Measurements from ENCODE around the gene DGCR6L.

Gene DGCR6L

GRCh38 chr22:20298803-20299745 is 20.8 kb downstream of the DGCR6L start:
- Histone ChIP-seq H3K27ac (ENCODE audit: insufficient read depth, low read depth, low read length, poor library complexity, severe bottlenecking) (no peak overlapping the region), H3K9me3 (ENCODE audit: control insufficient read depth, low read length) (no peaks in the 10 kb centered on the region), H3K4me3 (ENCODE audit: insufficient read depth, low read depth, low read length) (peak overlapping the region; percentile 44), H3K36me3 (ENCODE audit: control insufficient read depth, insufficient read depth, low read length) (no peaks in the 10 kb centered on the region), H3K4me1 (ENCODE audit: control insufficient read depth, insufficient read depth, low read length) (no peaks in the 10 kb centered on the region), H3K27me3 (ENCODE audit: control insufficient read depth, insufficient read depth, low read length, poor library complexity, severe bottlenecking) (peaks cover 64% of the 10 kb centered on the region)
- WGBS, 2 experiments, result 2% methylated on average over 90 of the region's 90 CpGs

GRCh38 chr22:20298110-20298802 is 21.6 kb downstream of the DGCR6L start:
- peak overlapping the region; percentile 44 for H3K4me3 ChIP-seq (ENCODE audit: insufficient read depth, low read depth, low read length)

GRCh38 chr22:20297414-20298109 is 22.3 kb downstream of the DGCR6L start:
- peaks cover 62% of the 10 kb centered on the region for H3K27me3 ChIP-seq (ENCODE audit: control insufficient read depth, insufficient read depth, low read length, poor library complexity, severe bottlenecking)
- no peak overlapping the region for H3K27ac ChIP-seq (ENCODE audit: insufficient read depth, low read depth, low read length, poor library complexity, severe bottlenecking)
- H3K4me3 ChIP-seq (ENCODE audit: insufficient read depth, low read depth, low read length), result no peak overlapping the region
- H3K9me3 ChIP-seq (ENCODE audit: control insufficient read depth, low read length), result no peaks in the 10 kb centered on the region
- H3K36me3 ChIP-seq (ENCODE audit: control insufficient read depth, insufficient read depth, low read length), result no peaks in the 10 kb centered on the region
- H3K4me1 ChIP-seq (ENCODE audit: control insufficient read depth, insufficient read depth, low read length), result no peaks in the 10 kb centered on the region
- WGBS, 2 experiments, result 85% methylated on average over 9 of the region's 9 CpGs

More at GRCh38 chr22:20298110-20298802, 21.6 kb downstream of the DGCR6L start:
- Histone ChIP-seq H3K27ac (ENCODE audit: insufficient read depth, low read depth, low read length, poor library complexity, severe bottlenecking) (no peak overlapping the region), H3K4me1 (ENCODE audit: control insufficient read depth, insufficient read depth, low read length) (no peaks in the 10 kb centered on the region), H3K9me3 (ENCODE audit: control insufficient read depth, low read length) (no peaks in the 10 kb centered on the region), H3K27me3 (ENCODE audit: control insufficient read depth, insufficient read depth, low read length, poor library complexity, severe bottlenecking) (peaks cover 64% of the 10 kb centered on the region), H3K36me3 (ENCODE audit: control insufficient read depth, insufficient read depth, low read length) (no peaks in the 10 kb centered on the region)
- 53 to 58% methylated on average over 25 of the region's 25 CpGs for WGBS, 2 experiments

GRCh38 chr22:20296598-20296997 is 23.3 kb downstream of the DGCR6L start:
- 92 to 95% methylated on average over 9 of the region's 9 CpGs for WGBS, 2 experiments
- no peak overlapping the region for H3K27ac ChIP-seq (ENCODE audit: insufficient read depth, low read depth, low read length, poor library complexity, severe bottlenecking)
- H3K36me3 ChIP-seq (ENCODE audit: control insufficient read depth, insufficient read depth, low read length), result no peaks in the 10 kb centered on the region
- no peaks in the 10 kb centered on the region for H3K4me1 ChIP-seq (ENCODE audit: control insufficient read depth, insufficient read depth, low read length)
- H3K4me3 ChIP-seq (ENCODE audit: insufficient read depth, low read depth, low read length), result no peak overlapping the region
- no peaks in the 10 kb centered on the region for H3K9me3 ChIP-seq (ENCODE audit: control insufficient read depth, low read length)
- peaks cover 53% of the 10 kb centered on the region for H3K27me3 ChIP-seq (ENCODE audit: control insufficient read depth, insufficient read depth, low read length, poor library complexity, severe bottlenecking)

GRCh38 chr22:20295262-20296064 is 24.4 kb downstream of the DGCR6L start:
- Histone ChIP-seq H3K36me3 (ENCODE audit: control insufficient read depth, insufficient read depth, low read length) (no peaks in the 10 kb centered on the region), H3K27me3 (ENCODE audit: control insufficient read depth, insufficient read depth, low read length, poor library complexity, severe bottlenecking) (peaks cover 41% of the 10 kb centered on the region), H3K9me3 (ENCODE audit: control insufficient read depth, low read length) (no peaks in the 10 kb centered on the region), H3K4me3 (ENCODE audit: insufficient read depth, low read depth, low read length) (no peak overlapping the region), H3K27ac (ENCODE audit: insufficient read depth, low read depth, low read length, poor library complexity, severe bottlenecking) (no peak overlapping the region), H3K4me1 (ENCODE audit: control insufficient read depth, insufficient read depth, low read length) (no peaks in the 10 kb centered on the region)
- 86 to 90% methylated on average over 12 of the region's 12 CpGs for WGBS, 2 experiments

- no peaks in the 10 kb centered on the region for H3K36me3 ChIP-seq (ENCODE audit: control insufficient read depth, insufficient read depth, low read length)
- no peak overlapping the region for H3K4me3 ChIP-seq (ENCODE audit: insufficient read depth, low read depth, low read length)
- H3K27ac ChIP-seq (ENCODE audit: insufficient read depth, low read depth, low read length, poor library complexity, severe bottlenecking), result no peak overlapping the region
- H3K9me3 ChIP-seq (ENCODE audit: control insufficient read depth, low read length), result no peaks in the 10 kb centered on the region
- peaks cover 14% of the 10 kb centered on the region for H3K27me3 ChIP-seq (ENCODE audit: control insufficient read depth, insufficient read depth, low read length, poor library complexity, severe bottlenecking)
- H3K4me1 ChIP-seq (ENCODE audit: control insufficient read depth, insufficient read depth, low read length), result no peaks in the 10 kb centered on the region
- 90 to 91% methylated on average over 13 of the region's 13 CpGs for WGBS, 2 experiments
Observed at GRCh38 chr22:20292673-20293232, 27.1 kb downstream of the DGCR6L start.

- Histone ChIP-seq H3K27me3 (ENCODE audit: control insufficient read depth, insufficient read depth, low read length, poor library complexity, severe bottlenecking) (peaks cover 8% of the 10 kb centered on the region), H3K9me3 (ENCODE audit: control insufficient read depth, low read length) (no peaks in the 10 kb centered on the region), H3K4me1 (ENCODE audit: control insufficient read depth, insufficient read depth, low read length) (no peaks in the 10 kb centered on the region), H3K36me3 (ENCODE audit: control insufficient read depth, insufficient read depth, low read length) (no peaks in the 10 kb centered on the region), H3K27ac (ENCODE audit: insufficient read depth, low read depth, low read length, poor library complexity, severe bottlenecking) (no peak overlapping the region), H3K4me3 (ENCODE audit: insufficient read depth, low read depth, low read length) (no peak overlapping the region)
- 81 to 92% methylated on average over 5 of the region's 5 CpGs for WGBS, 2 experiments
Observed at GRCh38 chr22:20292108-20292507, 27.8 kb downstream of the DGCR6L start.

- no peaks in the 10 kb centered on the region for H3K9me3 ChIP-seq (ENCODE audit: control insufficient read depth, low read length)
- H3K4me1 ChIP-seq (ENCODE audit: control insufficient read depth, insufficient read depth, low read length), result no peaks in the 10 kb centered on the region
- peaks cover 3% of the 10 kb centered on the region for H3K27me3 ChIP-seq (ENCODE audit: control insufficient read depth, insufficient read depth, low read length, poor library complexity, severe bottlenecking)
- 87 to 88% methylated on average over 11 of the region's 11 CpGs for WGBS, 2 experiments
- H3K27ac ChIP-seq (ENCODE audit: insufficient read depth, low read depth, low read length, poor library complexity, severe bottlenecking), result no peak overlapping the region
- no peak overlapping the region for H3K4me3 ChIP-seq (ENCODE audit: insufficient read depth, low read depth, low read length)
- no peaks in the 10 kb centered on the region for H3K36me3 ChIP-seq (ENCODE audit: control insufficient read depth, insufficient read depth, low read length)
Observed at GRCh38 chr22:20291604-20292063, 28.2 kb downstream of the DGCR6L start.

- no peaks in the 10 kb centered on the region for H3K27me3 ChIP-seq (ENCODE audit: control insufficient read depth, insufficient read depth, low read length, poor library complexity, severe bottlenecking)
- no peak overlapping the region for H3K4me3 ChIP-seq (ENCODE audit: insufficient read depth, low read depth, low read length)
- H3K4me1 ChIP-seq (ENCODE audit: control insufficient read depth, insufficient read depth, low read length), result no peaks in the 10 kb centered on the region
- 78 to 79% methylated on average over 5 of the region's 5 CpGs for WGBS, 2 experiments
- no peaks in the 10 kb centered on the region for H3K9me3 ChIP-seq (ENCODE audit: control insufficient read depth, low read length)
- no peaks in the 10 kb centered on the region for H3K36me3 ChIP-seq (ENCODE audit: control insufficient read depth, insufficient read depth, low read length)
- no peak overlapping the region for H3K27ac ChIP-seq (ENCODE audit: insufficient read depth, low read depth, low read length, poor library complexity, severe bottlenecking)
Observed at GRCh38 chr22:20291249-20291586, 28.6 kb downstream of the DGCR6L start.
